Coronary artery (tissue), 2 donors: ENCODE results near the gene PTPN9.
"Not testable (repeated sequence)": the region's sequence is repeated elsewhere in the genome, so short reads cannot be mapped to it uniquely, and the experiment has no call there.

Experiments used
- DNase-seq: peaks from one replicate; pipeline ENCODE4 v3.0.0-alpha.2; 2017; ENCODE audit warnings: low spot score
- H3K27ac ChIP-seq, 2 donors: fragments of 200-600 bp; sonication (generic); one replicate each; pipeline ENCODE4 v1.5.1; 2016 to 2019
- H3K4me3 ChIP-seq: fragments of 200-600 bp; sonication (generic); 2 replicates; pipeline ENCODE4 v1.5.1; 2016; ENCODE audit warnings: mild to moderate bottlenecking, moderate library complexity
- CTCF ChIP-seq: fragments of 200-600 bp; sonication (generic); IDR thresholded peaks from one replicate; pipeline ENCODE4 v1.5.1; 2019; ENCODE audit warnings: antibody characterized with exemption

PTPN9 gene

GRCh38 chr15:75479670-75480069 is 99.4 kb downstream of the PTPN9 start:
- Histone ChIP-seq H3K4me3 (no peak overlapping the region), H3K27ac (no peak overlapping the region)
- TF ChIP-seq CTCF, result no peak
- no peak for DNase-seq

- not testable (repeated sequence) for H3K4me3 ChIP-seq, DNase-seq, H3K27ac ChIP-seq
Measured at GRCh38 chr15:75477094-75477493, 102.0 kb downstream of the PTPN9 start.

GRCh38 chr15:75468913-75469598 is 110.1 kb downstream of the PTPN9 start:
- no peak overlapping the region for H3K27ac ChIP-seq
- H3K4me3 ChIP-seq, result no peak overlapping the region
- no peak for DNase-seq
- TF ChIP-seq CTCF, result no peak

GRCh38 chr15:75460646-75461045 is 118.5 kb downstream of the PTPN9 start:
- DNase-seq, result no peak
- Histone ChIP-seq H3K27ac (no peak overlapping the region), H3K4me3 (no peak overlapping the region)
- no peak for TF ChIP-seq CTCF

- Histone ChIP-seq H3K4me3 (no peak overlapping the region), H3K27ac (no peak overlapping the region)
- DNase-seq, result no peak
- no peak for TF ChIP-seq CTCF
Measured at GRCh38 chr15:75459581-75459980, 119.5 kb downstream of the PTPN9 start.

GRCh38 chr15:75456710-75457109 is 122.4 kb downstream of the PTPN9 start:
- H3K4me3 ChIP-seq, result no peak overlapping the region
- no peak for TF ChIP-seq CTCF
- no peak for DNase-seq
- peak overlapping the region in 1 of 2 donors; percentile 97 for H3K27ac ChIP-seq

- DNase-seq, result no peak
- no peak for TF ChIP-seq CTCF
- peak overlapping the region; percentile 89 for H3K4me3 ChIP-seq
- H3K27ac ChIP-seq, result peak overlapping the region; percentile 92 to 97
Measured at GRCh38 chr15:75455982-75456531, 123.1 kb downstream of the PTPN9 start.
